GM19467 (cell line): Measurements from ENCODE around the gene CARD19.

Experiments used
- ATAC-seq: cut with Tn5 transposase; IDR thresholded peaks from one replicate; pipeline ENCODE4 v1.9.1; 2021; ENCODE audit warnings: mild to moderate bottlenecking, moderate library complexity; ENCODE audit not compliant: unreplicated experiment

CARD19 gene

GRCh38 chr9:93149361-93149760, 53.3 kb downstream of the CARD19 start:
- ATAC-seq, result no peak

- no peak for ATAC-seq
Observed at GRCh38 chr9:93151097-93151784, 55.2 kb downstream of the CARD19 start.

GRCh38 chr9:93154293-93154903, 58.4 kb downstream of the CARD19 start:
- ATAC-seq, result no peak

DNA sequence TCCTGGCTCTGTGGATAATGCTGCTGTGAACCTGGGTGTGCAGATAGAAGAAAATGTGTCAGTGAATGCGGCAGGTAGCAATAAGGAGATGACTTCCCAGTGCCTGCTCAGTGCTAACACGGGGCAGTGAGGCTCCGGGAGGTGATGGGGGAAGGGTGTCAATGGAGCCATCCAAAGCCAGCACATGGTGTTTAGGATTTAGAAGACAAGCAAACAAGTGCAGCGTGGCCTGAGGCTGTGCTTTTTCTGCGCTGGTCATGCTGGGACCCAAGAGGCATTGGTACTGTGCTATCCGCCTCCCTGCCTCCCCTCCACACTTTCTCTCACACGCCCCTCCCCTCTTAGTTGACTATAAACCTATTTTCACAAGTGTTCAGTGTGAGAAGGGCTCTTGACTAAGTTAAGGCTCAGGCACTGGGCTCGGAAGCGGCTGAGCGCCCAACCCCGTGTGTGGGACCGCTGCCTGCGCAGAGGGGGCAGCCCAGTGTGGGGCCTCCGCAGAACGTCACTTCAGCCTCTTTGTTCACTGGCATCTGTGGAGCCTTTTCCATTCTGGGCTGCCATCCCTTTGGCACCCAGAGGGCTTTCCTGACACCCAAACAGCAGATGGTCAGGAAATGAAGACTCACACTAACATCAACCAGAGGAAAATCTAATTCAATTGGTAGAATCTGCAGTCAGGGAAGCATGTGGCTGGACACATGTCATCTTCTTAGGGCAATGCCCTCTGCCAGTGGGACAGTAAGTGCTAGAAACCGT, 59.9 kb downstream of the CARD19 start:
- no peak for ATAC-seq

GRCh38 chr9:93156475-93157008, 60.5 kb downstream of the CARD19 start:
- peak; percentile 50 for ATAC-seq

GRCh38 chr9:93159601-93160471, 63.8 kb downstream of the CARD19 start:
- ATAC-seq, result peak; percentile 95

GRCh38 chr9:93161786-93162562, 66.0 kb downstream of the CARD19 start:
- no peak for ATAC-seq
